ENCODE data around the gene VPS11.

VPS11 gene

GRCh38 chr11:119065369-119065768 lies 2.2 kb upstream of the VPS11 start:
- Histone ChIP-seq H3K9me3 (ENCODE audit: severe bottlenecking) (no peaks in the 10 kb centered on the region), H3K36me3 (ENCODE audit: low read depth) (peaks cover 13% of the 10 kb centered on the region), H3K27ac (ENCODE audit: poor library complexity, severe bottlenecking) (no peak overlapping the region), H3K4me3 (ENCODE audit: severe bottlenecking) (no peak overlapping the region), H3K4me1 (ENCODE audit: insufficient read depth, poor library complexity, severe bottlenecking) (no peaks in the 10 kb centered on the region), H3K27me3 (ENCODE audit: insufficient read depth, poor library complexity, severe bottlenecking) (no peaks in the 10 kb centered on the region)
- DNase-seq (ENCODE audit: low spot score), result no peak
- ATAC-seq (ENCODE audit: low read depth), result no peak
- TF ChIP-seq, protein P1, sequence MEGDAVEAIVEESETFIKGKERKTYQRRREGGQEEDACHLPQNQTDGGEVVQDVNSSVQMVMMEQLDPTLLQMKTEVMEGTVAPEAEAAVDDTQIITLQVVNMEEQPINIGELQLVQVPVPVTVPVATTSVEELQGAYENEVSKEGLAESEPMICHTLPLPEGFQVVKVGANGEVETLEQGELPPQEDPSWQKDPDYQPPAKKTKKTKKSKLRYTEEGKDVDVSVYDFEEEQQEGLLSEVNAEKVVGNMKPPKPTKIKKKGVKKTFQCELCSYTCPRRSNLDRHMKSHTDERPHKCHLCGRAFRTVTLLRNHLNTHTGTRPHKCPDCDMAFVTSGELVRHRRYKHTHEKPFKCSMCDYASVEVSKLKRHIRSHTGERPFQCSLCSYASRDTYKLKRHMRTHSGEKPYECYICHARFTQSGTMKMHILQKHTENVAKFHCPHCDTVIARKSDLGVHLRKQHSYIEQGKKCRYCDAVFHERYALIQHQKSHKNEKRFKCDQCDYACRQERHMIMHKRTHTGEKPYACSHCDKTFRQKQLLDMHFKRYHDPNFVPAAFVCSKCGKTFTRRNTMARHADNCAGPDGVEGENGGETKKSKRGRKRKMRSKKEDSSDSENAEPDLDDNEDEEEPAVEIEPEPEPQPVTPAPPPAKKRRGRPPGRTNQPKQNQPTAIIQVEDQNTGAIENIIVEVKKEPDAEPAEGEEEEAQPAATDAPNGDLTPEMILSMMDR (IDR thresholded peaks at IDR 0.05; ENCODE audit: poor library complexity, severe bottlenecking), result peak; percentile 49

- H3K9me3 ChIP-seq (ENCODE audit: severe bottlenecking), result no peaks in the 10 kb centered on the region
- H3K4me1 ChIP-seq (ENCODE audit: insufficient read depth, poor library complexity, severe bottlenecking), result no peaks in the 10 kb centered on the region
- H3K27me3 ChIP-seq (ENCODE audit: insufficient read depth, poor library complexity, severe bottlenecking), result no peaks in the 10 kb centered on the region
- TF ChIP-seq, protein P1 (IDR thresholded peaks at IDR 0.05; ENCODE audit: poor library complexity, severe bottlenecking), result no peak
- ATAC-seq (ENCODE audit: low read depth), result no peak
- no peak overlapping the region for H3K27ac ChIP-seq (ENCODE audit: poor library complexity, severe bottlenecking)
- H3K4me3 ChIP-seq (ENCODE audit: severe bottlenecking), result no peak overlapping the region
- H3K36me3 ChIP-seq (ENCODE audit: low read depth), result peaks cover 87% of the 10 kb centered on the region
- no peak for DNase-seq (ENCODE audit: low spot score)
Measured at GRCh38 chr11:119077839-119078238, 10.2 kb downstream of the VPS11 start.

GRCh38 chr11:119078675-119079420 lies 11.2 kb downstream of the VPS11 start:
- Histone ChIP-seq H3K36me3 (ENCODE audit: low read depth) (peaks cover 77% of the 10 kb centered on the region), H3K4me1 (ENCODE audit: insufficient read depth, poor library complexity, severe bottlenecking) (no peaks in the 10 kb centered on the region), H3K9me3 (ENCODE audit: severe bottlenecking) (no peaks in the 10 kb centered on the region), H3K4me3 (ENCODE audit: severe bottlenecking) (no peak overlapping the region), H3K27me3 (ENCODE audit: insufficient read depth, poor library complexity, severe bottlenecking) (no peaks in the 10 kb centered on the region), H3K27ac (ENCODE audit: poor library complexity, severe bottlenecking) (no peak overlapping the region)
- ATAC-seq (ENCODE audit: low read depth), result no peak
- TF ChIP-seq, protein P1 (IDR thresholded peaks at IDR 0.05; ENCODE audit: poor library complexity, severe bottlenecking), result no peak
- DNase-seq (ENCODE audit: low spot score), result no peak

GRCh38 chr11:119081682-119082260 lies 14.2 kb downstream of the VPS11 start:
- Histone ChIP-seq H3K36me3 (ENCODE audit: low read depth) (peaks cover 50% of the 10 kb centered on the region), H3K27ac (ENCODE audit: poor library complexity, severe bottlenecking) (no peak overlapping the region), H3K9me3 (ENCODE audit: severe bottlenecking) (no peaks in the 10 kb centered on the region), H3K27me3 (ENCODE audit: insufficient read depth, poor library complexity, severe bottlenecking) (no peaks in the 10 kb centered on the region), H3K4me3 (ENCODE audit: severe bottlenecking) (no peak overlapping the region), H3K4me1 (ENCODE audit: insufficient read depth, poor library complexity, severe bottlenecking) (peaks cover 5% of the 10 kb centered on the region)
- ATAC-seq (ENCODE audit: low read depth) (no peak), DNase-seq (ENCODE audit: low spot score) (no peak)
- TF ChIP-seq, protein P1 (IDR thresholded peaks at IDR 0.05; ENCODE audit: poor library complexity, severe bottlenecking), result no peak
